DND-41 (cell line): ENCODE data around the gene LCE1F.

ENCODE experiments used
- ATAC-seq: fragments of 200-7000 bp; cut with Tn5 transposase; 3 replicates; pipeline ENCODE4 v1.9.1; 2021; ENCODE audit warnings: low read depth; ENCODE audit not compliant: insufficient read depth
- DNase-seq: peaks from one replicate; pipeline ENCODE4 v3.0.0-alpha.2; 2020
- H2AFZ ChIP-seq: 2 replicates; pipeline ENCODE4 v1.6.0; 2012; ENCODE audit warnings: low read depth, low read length
- H3K27ac ChIP-seq: 2 replicates; pipeline ENCODE4 v1.5.1; 2012; ENCODE audit warnings: low read length, inconsistent platforms
- H3K27me3 ChIP-seq: fragments of 200-600 bp; sonication (generic); 2 replicates; pipeline ENCODE4 v1.6.0; 2012; ENCODE audit warnings: low read length, mild to moderate bottlenecking, inconsistent platforms; ENCODE audit not compliant: insufficient read depth, poor library complexity
- H3K36me3 ChIP-seq: 2 replicates; pipeline ENCODE4 v1.5.1; 2012; ENCODE audit warnings: low read length, inconsistent platforms; ENCODE audit not compliant: insufficient read depth
- H3K4me1 ChIP-seq: 2 replicates; pipeline ENCODE4 v1.5.1; 2012; ENCODE audit warnings: mild to moderate bottlenecking, low read length; ENCODE audit not compliant: insufficient read depth
- H3K4me2 ChIP-seq: 2 replicates; pipeline ENCODE4 v1.6.0; 2012; ENCODE audit warnings: mild to moderate bottlenecking, moderate library complexity, low read length, inconsistent platforms; ENCODE audit not compliant: insufficient read depth
- H3K4me3 ChIP-seq, 2 experiments: fragments of 200-600 bp in 1 of 2; shearing (Covaris generic) in 1 of 2; 2 replicates each; pipeline ENCODE4 v1.5.1; 2012 to 2016; ENCODE audit warnings: inconsistent platforms in 2 of 2, low read length in 2 of 2, mild to moderate bottlenecking in 2 of 2, low read depth in 1 of 2, moderate library complexity in 1 of 2
- H3K79me2 ChIP-seq: 2 replicates; pipeline ENCODE4 v1.6.0; 2012; ENCODE audit warnings: low read length, inconsistent platforms; ENCODE audit not compliant: insufficient read depth
- H3K9ac ChIP-seq: 2 replicates; pipeline ENCODE4 v1.6.0; 2012; ENCODE audit warnings: low read depth, mild to moderate bottlenecking, inconsistent platforms, low read length, moderate library complexity
- H3K9me3 ChIP-seq: 2 replicates; pipeline ENCODE4 v1.5.1; 2012; ENCODE audit warnings: low read length, moderate library complexity, mild to moderate bottlenecking, inconsistent platforms; ENCODE audit not compliant: insufficient read depth, severe bottlenecking
- H4K20me1 ChIP-seq: 2 replicates; pipeline ENCODE4 v1.6.0; 2012; ENCODE audit warnings: low read length; ENCODE audit not compliant: insufficient read depth
- CTCF ChIP-seq: IDR thresholded peaks from 2 replicates; pipeline ENCODE4 v1.5.1; 2012; ENCODE audit warnings: borderline replicate concordance, low read length, moderate library complexity, mild to moderate bottlenecking; ENCODE audit not compliant: poor library complexity, severe bottlenecking; ENCODE audit errors: extremely low read depth
- EZH2 ChIP-seq: IDR thresholded peaks from 3 replicates; pipeline ENCODE4 v1.6.1; 2012; ENCODE audit warnings: borderline replicate concordance, low read depth, mild to moderate bottlenecking, moderate library complexity, low read length, inconsistent platforms; ENCODE audit not compliant: severe bottlenecking

LCE1F gene

GRCh38 chr1:152737997-152738396 is 36.9 kb upstream of the LCE1F start:
- no peak for TF ChIP-seq EZH2
- TF ChIP-seq CTCF = no peak
- Histone ChIP-seq H3K27ac (no peak overlapping the region), H3K9me3 (no peaks in the 10 kb centered on the region), H3K4me3 (no peak overlapping the region), H3K36me3 (no peaks in the 10 kb centered on the region), H3K4me1 (no peaks in the 10 kb centered on the region), H4K20me1 (no peaks in the 10 kb centered on the region), H3K79me2 (no peaks in the 10 kb centered on the region), H2AFZ (no peak overlapping the region), H3K27me3 (peaks cover 16% of the 10 kb centered on the region), H3K4me2 (no peak overlapping the region), H3K9ac (no peak overlapping the region)
- ATAC-seq (no peak), DNase-seq (no peak)

GRCh38 chr1:152739841-152740240 is 35.1 kb upstream of the LCE1F start:
- no peaks in the 10 kb centered on the region for H3K9me3 ChIP-seq
- no peak overlapping the region for H3K9ac ChIP-seq
- H2AFZ ChIP-seq = no peak overlapping the region
- no peaks in the 10 kb centered on the region for H3K4me1 ChIP-seq
- peaks cover 16% of the 10 kb centered on the region for H3K27me3 ChIP-seq
- no peak for ATAC-seq
- no peak for TF ChIP-seq EZH2
- no peak for TF ChIP-seq CTCF
- no peak overlapping the region for H3K4me3 ChIP-seq
- no peaks in the 10 kb centered on the region for H3K36me3 ChIP-seq
- DNase-seq = no peak
- no peak overlapping the region for H3K27ac ChIP-seq
- no peak overlapping the region for H3K4me2 ChIP-seq
- H4K20me1 ChIP-seq = no peaks in the 10 kb centered on the region
- no peaks in the 10 kb centered on the region for H3K79me2 ChIP-seq

GRCh38 chr1:152741656-152742055 is 33.3 kb upstream of the LCE1F start:
- Histone ChIP-seq H3K4me3 (no peak overlapping the region), H3K36me3 (no peaks in the 10 kb centered on the region), H4K20me1 (no peaks in the 10 kb centered on the region), H3K27me3 (peaks cover 16% of the 10 kb centered on the region), H3K27ac (no peak overlapping the region), H3K4me1 (no peaks in the 10 kb centered on the region), H3K9me3 (no peaks in the 10 kb centered on the region), H2AFZ (no peak overlapping the region), H3K4me2 (no peak overlapping the region), H3K9ac (no peak overlapping the region), H3K79me2 (no peaks in the 10 kb centered on the region)
- TF ChIP-seq EZH2 (no peak), CTCF (no peak)
- no peak for ATAC-seq
- DNase-seq = no peak
